Activated gamma-delta T cell (primary cell): ENCODE data around the gene SLCO2A1.
A peak's percentile ranks its signal among the peaks of the same experiment; 100 is the strongest.

Experiments
- DNase-seq: peaks from one replicate; lab custom pipeline; 2025; lab: John Stamatoyannopoulos, UW

SLCO2A1 gene

DNA sequence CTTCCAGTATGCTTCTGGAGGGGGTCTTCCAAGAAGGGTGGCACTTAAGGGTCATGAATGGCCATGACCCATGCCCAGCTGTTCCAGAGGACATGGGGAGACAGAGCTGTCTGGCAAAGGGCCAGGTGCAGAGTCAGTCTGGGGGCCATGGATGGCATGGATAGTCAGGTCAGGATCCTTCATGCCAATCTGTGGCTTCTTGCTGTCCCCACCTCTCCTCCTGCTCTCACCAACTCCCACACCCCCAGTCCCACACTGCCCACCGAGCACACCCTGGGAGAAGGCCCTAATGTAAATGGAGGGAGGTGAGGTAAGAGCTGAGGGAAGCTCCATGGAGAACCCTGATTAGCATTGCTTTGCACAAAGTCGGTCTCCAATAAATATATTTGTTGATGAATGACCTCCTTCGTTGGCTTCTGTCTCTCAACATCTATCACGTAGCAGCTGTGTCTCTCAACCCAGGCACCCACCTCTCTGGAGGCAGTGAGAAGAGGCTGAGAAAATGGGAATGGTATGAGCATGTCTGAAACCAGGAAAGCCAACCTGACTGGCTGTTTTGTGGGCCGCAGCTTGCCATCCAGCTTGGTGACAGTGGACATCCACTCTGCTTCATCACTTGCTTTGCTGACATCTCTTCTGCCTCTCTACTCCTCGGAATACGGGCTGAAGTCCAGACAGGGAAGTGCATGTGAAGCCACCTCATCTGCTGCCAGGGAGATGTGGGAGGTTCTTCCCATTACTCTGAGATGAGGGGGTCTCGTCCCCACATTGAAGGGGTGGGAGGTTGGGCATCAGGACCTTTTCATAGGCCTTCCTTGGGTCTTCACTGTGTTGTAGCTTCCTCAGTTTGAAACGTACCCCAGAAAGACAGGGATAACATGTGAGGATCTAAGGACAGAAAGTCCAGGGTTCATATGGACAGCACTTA, 96.4 kb downstream of the SLCO2A1 start:
- DNase-seq = no peak

DNA sequence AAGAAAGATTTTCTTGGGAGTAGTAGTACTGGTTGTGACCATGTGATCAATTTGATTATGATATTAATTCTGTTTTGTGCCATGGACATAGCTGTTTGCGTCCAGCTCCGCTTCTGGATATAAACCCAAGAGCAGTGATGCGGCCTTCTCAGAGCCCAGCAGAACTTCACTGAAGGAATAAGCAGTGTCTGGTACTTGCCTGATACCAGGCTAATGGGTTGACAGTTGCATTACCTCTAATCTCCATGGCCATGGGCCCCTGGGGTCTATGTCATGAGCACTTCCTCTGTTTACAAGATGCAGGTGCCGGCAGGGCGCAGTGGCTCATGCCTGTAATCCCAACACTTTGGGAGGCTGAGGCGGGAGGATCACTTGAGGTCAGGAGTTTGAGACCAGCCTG, 97.7 kb downstream of the SLCO2A1 start:
- DNase-seq = no peak

DNA sequence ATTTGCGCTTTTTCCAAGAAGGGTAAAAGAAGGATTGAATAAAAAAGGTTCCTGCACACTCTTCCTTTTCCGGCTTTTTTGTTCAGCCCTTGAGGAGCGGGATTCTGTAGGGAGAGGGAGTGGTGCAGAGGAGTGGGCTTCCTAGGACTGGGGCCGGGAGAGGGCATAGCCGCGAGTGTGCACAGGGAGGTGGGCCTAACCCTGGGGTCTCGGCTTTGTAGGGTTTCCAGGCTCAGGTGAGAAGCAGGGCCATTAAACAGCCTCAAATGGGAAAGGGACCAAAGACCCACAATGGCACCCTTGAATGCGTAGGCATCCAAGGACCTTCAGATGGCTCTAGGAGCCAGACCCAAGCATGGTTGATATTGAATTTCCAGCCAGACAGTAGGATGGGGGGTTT, 98.6 kb downstream of the SLCO2A1 start:
- no peak for DNase-seq

DNA sequence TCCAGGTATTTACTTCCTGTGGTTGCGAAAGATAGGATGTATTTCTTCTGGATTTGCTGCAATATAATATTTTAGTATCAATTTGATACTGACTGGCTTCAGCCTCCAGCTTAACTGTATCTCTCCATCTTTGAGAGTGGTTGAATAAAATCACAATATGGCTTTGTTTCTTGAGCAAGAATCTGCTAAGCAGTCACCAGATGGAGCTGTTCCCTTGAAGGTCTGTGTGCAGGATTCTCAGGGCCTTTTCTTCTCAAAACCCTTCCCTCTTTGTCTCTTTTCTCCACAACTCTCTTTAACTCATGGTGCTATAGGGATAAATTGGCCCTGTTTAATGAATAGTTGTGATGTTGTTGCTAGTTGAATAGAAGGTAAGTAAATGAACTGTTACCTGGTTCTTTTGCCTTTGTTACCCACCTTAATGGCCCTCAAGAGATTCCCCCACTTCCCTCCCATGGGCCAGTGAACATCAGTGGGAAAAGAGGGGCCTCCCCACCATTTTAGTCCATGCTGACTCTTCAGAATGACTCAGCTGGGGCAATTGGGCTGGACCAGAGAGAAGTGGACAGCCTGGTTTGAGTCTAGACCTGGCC, 99.3 kb downstream of the SLCO2A1 start:
- DNase-seq = no peak

DNA sequence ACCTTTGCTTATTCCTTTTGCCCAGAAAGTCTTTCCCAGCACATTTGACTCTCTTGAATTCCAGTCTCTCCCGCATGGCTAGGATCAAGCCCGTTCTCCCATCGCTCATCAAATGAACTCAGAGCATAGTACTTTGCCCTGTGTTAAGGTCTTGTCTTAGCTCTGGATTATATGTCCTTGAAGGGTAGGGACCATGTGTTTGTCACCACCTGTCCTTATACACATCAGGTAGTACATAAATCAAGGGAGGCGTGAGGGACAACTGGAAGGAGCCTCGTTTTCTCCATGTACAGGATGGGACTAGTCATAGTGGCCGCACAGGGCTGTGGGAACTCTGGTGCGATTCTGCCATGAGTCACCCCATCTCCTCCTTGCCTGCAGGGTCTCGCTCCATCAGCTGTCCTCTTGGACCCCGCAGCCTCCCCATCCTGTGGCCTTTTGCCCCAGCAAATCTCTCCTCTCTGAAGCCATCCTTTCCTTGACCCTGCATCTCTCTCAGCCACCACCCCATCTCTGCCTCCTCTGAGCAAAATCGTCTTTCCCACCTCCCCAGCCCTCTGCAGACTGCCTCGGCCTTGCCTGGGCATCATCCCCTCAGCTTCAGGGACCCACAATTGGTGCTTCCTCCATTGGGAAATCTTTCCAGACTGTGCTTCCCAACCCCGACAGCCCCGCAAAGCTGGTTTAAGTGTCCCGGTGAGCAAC, 100.7 kb downstream of the SLCO2A1 start:
- no peak for DNase-seq

DNA sequence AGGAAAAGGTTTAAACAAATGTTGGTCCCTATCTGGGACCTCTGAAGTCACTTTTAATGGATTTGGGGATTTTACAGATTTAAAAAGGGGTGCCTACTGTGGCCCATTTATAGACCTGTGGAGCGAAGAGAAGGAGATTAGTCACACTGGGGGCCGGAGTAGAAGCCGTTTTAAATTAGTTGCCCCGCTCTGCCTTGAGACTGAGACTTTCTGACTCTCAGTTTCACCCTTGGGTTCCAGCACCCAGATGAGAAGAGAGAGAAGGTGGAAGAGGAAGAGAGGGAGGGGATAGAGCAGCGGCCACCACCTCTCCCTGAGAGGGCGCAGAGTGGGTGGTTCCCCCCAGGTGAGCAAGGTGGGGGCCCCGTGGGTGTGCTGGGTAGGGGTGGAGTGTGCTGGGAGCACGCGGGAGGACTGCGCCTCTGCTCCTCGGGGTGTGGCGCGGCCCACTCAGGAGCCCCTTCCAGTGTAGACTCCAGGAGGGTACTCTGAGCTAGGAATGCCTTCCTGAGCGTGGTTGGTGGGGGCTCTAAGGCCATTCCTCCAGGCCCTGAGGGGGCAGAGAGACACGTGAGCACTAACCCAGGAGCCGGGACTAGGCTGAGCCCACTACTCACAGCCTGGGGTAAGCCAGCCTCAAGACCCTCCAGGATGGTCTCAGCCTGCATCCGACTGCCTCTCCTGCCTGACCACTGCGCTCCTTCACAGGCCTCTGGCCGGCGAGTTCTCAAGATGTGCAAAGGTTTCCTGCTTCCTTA, 101.4 kb downstream of the SLCO2A1 start:
- DNase-seq = no peak

DNA sequence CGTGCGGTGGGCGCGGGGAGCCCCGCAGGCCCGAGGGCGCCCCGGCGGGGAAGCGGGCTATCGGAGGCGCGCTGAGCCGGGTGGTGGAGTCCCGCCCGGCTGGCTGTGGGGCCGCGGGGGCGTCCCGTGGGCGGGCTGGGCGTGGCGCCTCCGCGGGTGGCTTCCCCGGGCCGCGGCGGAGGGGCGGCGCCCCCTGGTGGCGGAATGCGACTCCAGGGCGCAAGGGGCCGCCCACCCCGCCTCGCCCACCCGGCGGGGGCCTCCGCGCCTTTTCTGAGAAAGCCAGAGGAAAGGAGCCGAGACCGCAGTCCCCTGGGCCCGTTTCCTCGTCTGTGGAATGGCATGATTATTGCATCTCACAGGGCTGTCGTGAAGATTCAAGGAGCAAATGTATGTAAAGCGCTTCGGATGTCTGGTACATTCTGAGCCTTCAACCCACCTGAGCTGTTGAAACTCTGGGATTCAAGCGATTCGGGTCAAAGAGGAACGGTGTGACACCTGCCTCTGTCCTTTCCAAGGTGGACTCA, 102.1 kb downstream of the SLCO2A1 start:
- peak; percentile 55 for DNase-seq

DNA sequence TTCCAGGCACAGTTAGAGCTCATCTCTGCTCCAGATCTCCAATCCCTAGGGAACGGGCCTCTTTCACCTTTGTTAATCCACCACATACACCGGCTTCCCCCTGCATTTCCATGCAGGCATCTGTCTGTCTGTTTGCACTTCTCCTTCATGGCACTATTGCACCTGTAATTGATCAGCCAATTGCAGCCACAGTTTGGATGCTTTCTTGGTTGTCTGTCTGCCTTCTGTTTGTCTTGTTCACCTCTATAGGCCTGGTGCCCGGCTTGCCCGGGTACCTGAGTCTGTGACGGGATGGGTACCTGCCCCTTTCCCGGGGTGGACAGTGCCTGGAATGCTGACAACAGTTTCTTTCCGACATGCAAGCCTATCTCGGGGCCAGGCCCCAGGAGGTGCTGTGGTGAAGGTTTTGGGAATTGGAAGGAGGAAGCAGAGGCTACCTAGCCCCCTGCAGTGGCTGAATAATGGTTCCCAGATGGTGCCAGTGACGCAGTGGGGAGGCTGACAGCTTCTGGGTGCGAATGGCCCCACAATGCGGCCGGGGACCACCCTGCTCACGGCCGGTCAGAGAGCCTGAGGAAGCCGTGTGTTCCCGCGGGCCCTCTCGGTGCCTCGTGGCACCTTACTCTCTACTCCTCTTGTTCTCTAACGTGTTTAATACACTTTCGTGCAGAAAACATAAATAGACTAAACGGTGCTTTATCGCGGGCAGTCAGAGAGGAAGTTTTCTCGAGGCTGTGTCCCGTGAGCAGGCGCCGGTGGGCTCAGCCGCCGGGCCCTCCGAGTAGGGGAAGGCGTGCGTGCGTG, 102.8 kb downstream of the SLCO2A1 start:
- no peak for DNase-seq

DNA sequence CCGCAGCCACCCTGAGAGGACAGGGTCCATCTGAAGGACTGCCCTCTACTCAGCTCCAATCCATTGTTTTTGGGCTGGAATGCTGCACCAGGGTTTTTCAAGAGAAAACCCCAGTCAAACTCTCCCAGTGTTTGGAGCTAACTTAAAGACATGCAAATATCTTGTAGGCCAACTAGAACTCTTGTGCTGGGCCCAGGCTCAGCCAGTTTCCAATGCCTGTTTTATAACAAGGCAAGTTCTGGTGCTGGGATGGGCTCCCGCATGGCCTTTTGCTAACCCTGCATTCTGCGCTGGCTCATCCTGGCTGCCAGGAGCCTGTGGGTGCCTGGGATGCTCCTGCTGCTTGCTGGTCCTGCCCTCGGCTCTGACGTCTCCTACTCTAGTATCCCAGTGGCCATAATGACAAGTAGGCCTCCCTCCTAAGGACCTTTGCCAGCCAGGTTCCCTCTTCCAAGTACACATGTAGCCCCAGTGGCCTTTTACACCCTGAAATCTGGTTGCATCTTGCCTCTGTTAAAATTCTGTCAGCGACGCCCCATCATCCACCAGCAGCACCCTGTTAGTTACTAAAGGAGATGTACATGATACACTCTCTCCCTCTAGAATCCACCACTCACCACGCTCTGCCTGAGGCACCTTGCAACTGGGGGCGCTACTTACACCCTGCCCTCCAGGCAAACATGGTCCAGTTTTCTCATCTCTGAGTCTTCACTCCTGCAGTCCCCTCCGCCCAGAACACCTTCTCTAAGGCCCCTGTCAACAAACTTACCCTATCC, 103.6 kb downstream of the SLCO2A1 start:
- DNase-seq = no peak

DNA sequence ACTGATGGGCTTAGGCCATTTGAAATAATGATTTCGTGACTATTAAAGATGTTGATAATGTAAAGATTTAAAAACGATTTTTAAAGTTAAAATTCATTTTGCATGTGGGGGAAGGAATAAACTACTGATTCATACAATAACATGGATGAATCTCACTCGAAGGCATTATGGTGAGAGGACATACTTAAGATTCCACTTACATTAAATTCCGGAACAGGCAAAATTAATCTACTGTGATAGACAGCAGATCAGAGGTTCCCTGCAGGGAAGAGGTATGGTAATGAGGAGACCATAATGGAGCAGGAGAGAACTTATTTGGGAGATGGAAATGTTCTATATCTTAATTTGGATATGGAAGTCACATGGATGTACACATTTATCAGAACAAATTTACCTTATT, 105.7 kb downstream of the SLCO2A1 start:
- DNase-seq = no peak

DNA sequence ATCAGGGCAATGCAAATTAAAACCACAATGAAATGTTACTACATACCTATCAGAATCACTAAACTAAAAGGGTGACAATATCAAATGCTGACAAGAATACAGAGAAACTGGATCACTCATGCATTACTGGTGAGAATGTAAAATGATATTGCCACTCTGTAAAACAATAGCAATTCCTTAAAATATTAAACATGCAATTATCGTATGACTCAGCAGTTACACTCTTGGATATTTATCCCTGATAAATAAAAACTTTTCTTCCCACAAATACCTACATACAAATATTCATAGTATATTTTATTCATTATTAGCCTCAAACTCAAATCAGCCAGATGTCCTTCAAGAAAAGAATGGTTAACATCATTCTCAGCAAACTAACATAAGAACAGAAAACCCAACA, 108.1 kb downstream of the SLCO2A1 start:
- no peak for DNase-seq

DNA sequence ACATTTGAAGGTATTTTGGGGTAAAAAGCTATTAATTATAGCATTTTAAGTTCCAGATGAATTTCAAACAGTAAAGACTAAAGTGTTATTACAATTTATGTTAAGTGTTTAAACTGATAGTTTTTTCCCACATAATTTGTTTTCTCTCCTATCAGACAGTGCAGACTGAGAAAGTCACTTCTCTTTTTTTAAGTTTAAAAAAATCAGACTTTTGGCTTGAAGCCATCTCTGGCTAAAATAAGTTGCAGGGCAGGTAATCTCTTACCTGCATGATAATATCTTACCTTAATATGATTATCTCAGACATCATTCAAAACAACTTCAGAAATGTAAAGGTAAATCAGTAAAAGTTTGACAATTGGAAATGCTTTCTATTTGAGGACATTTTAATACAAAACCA, 112.6 kb downstream of the SLCO2A1 start:
- DNase-seq = no peak

DNA sequence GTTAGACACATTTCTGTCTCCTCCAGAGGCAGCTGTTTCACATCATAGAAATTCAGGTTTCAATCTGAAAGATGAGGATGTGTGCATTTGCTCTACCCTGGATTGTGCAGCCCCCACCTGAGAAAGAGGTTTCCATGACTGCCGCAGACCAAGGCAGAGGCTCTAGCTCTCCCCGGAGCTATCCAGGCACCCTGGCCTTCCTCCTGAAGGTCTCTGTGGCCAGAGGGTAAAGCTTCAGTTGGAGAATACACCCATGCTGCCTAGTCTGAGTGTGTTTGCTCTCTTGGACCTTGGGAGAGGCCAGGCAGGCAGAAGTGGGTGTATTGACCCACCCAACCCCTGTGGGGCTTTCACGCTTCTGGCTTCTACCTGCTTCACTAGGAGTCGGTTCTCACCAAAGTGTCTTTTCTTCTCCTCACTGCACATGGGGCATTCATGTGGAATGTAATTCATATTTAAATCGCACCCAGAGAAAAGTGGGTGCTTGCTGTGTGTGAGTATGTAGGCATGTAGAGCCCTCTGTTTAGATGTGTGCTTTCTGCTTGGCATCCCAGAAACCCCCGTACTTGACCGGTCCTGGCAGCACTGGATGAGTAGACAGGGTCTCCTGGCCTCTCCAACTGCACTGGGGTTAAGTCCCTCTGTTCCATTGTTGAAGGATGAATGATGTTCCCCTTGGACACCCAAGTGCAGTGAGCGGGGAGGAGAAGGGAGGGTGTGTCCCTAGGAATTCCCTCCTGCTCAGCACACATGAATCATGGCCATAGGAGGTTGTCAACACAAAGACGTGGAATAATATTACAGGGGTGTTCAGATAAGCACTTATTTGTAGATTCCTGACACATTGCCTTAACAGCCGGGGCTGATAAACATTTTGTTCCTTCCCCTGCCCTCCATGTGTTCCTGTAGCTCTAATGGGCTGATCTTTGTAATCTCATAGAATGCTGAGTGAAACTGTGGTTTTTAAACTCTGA, 113.8 kb downstream of the SLCO2A1 start:
- no peak for DNase-seq

DNA sequence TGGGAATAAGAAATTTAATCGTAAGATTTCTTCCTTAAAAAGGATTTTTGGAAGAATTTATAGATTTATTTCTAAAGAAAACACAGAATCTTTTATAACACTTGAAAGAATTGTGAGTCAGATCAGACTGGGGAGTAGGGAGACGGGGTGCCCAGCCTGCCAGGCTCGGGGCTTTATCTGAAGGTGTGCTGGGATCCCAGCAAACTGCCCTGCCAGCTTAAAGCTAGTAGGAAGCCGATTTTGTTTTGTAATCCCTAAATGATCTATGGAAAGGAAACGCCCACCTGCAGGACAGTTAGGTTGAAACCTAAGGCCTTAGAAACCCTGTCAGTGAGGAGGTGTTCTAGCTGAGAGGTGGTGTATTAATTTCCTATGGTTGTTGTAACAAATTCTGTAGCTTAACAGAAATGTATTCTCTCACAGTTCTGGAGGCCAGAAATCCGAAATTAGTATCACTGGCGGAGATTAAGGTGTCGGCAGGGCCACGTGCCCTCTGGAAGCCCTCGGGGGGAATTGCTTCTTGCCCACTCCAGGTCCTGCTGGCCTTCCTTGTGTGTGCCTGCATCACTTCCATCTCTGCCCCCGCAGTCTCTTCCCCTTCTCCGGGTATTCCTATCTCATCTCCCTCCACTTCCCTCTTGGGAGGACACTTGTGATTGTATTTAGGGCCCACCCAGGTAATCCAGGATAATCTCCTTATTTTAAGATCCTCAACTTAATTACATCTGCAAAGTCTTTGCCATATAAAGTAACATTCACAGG, 114.7 kb downstream of the SLCO2A1 start:
- DNase-seq = no peak

DNA sequence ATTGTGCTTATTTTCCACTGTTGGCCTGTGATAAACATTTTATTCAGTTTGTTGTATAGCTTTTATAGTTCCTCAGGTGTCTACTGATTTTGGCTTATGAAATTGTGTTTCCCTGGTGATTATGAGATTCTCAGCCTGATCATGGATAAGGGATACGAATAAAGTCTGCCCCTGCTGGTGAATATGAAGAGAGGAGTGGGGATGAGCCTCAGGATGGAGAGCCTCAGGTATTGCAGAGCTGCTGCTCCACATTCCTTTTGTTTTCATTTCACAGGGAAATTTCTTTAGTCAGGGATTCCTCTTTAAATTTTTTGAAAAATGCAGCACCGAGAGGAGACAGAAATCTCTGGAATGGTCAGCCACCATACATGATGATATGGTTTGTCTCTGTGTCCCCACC, 119.3 kb downstream of the SLCO2A1 start:
- no peak for DNase-seq

DNA sequence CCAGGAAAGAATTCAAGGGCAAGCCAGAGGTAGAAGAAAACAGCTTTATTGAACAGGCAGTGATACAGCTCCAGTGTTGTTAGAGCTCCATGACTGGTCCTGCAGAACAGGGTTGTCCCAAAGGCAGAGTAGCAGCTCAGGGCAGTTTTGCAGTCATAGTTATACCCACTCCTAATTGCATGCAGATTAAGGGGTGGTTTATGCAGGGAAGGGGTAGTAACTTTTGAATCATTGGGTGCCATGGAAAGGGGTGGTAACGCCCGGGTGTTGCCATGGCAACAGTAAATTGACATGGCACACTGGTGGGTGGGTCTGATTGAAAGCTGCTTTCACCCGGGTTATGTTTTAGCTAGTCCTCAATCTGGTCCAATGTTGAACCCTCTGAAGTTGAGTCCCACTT, 124.3 kb downstream of the SLCO2A1 start:
- DNase-seq = no peak

DNA sequence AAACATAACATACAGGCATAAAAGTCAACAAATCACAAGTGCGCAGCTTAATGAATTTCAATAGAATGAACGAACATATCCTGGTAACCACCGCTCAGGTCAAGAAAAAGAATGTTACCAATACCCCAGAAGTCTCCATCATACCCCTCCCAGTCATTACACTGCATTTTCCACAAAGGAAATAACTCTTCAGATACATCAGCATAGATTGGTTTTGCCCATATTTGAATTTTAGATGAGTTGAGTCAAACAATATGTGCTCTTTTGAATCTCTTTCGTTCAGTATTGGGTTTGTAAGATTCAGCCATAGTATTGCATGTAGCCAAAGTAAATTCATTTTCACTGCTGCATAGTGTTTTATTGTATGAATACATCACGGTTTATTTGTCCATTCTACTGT, 127.9 kb downstream of the SLCO2A1 start:
- DNase-seq = no peak

DNA sequence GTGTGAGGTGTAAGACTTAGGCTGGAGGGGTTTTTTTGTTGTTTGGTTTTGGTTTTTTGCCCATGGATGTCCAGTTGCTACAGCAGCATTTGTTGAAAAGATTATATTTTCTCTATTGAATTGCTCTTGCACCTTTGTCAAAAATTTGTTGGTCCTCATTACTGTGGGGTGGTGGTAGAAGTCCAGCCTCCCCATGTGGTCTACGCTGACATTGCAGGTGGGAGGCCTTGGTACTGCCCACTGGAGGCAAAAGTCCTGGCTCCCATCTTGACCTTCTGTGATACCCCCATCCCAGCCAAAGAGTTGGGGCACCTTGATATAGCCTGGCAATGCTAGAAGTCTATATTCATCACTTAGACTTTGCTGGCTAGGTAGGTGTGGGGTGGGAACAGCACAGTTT, 128.6 kb downstream of the SLCO2A1 start:
- DNase-seq = no peak
